ENCODE data around the gene NCS1.

NCS1 gene

DNA sequence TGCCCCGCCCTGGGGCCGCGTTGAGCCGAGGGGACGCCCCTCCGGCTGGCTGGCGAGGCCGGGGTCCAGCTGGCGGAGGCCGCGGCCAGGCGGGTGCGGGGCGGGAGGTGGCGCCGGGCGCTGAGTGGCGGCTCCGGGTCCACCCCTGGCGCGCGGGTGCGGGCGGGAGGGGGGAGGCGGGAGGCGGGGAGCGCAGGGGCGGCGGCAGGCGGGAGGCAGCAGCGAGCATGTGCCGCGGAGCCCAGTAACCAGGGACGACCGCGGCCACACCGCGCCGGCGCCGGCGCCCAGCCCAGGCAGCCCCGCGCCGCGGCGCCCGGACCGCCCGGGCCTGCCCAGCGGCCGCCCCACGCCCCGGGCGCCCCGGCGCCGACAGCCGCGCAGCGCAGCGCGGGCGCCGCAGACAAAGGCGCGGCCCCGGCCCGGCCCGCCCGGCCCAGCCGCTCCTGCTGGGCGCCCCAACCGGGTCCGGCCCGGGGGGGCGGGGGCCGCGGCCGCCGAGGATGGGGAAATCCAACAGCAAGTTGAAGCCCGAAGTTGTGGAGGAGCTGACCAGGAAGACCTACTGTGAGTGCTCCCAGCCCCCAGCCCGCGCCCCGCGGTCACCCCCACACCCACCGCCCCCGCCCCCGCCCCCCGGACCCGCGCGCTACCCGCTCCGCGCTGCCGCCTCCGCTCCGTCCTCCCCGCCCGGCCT lies at the start of gene NCS1:
Gene NCS1, plus strand, starts transcription at position 244 of the 697 bp plus-strand sequence. Its CDS starts 260 bp downstream, at position 504.
- DNase-seq (ENCODE audit: low read depth) = peak; percentile 77
- TF ChIP-seq, protein P1, sequence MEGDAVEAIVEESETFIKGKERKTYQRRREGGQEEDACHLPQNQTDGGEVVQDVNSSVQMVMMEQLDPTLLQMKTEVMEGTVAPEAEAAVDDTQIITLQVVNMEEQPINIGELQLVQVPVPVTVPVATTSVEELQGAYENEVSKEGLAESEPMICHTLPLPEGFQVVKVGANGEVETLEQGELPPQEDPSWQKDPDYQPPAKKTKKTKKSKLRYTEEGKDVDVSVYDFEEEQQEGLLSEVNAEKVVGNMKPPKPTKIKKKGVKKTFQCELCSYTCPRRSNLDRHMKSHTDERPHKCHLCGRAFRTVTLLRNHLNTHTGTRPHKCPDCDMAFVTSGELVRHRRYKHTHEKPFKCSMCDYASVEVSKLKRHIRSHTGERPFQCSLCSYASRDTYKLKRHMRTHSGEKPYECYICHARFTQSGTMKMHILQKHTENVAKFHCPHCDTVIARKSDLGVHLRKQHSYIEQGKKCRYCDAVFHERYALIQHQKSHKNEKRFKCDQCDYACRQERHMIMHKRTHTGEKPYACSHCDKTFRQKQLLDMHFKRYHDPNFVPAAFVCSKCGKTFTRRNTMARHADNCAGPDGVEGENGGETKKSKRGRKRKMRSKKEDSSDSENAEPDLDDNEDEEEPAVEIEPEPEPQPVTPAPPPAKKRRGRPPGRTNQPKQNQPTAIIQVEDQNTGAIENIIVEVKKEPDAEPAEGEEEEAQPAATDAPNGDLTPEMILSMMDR (IDR thresholded peaks at IDR 0.05; ENCODE audit: insufficient read depth, low read depth, low read length, missing control alignments) = no peak
- peak within 1 kb of the TSS; percentile 62 for H3K4me3 ChIP-seq (ENCODE audit: low read length)

DNA sequence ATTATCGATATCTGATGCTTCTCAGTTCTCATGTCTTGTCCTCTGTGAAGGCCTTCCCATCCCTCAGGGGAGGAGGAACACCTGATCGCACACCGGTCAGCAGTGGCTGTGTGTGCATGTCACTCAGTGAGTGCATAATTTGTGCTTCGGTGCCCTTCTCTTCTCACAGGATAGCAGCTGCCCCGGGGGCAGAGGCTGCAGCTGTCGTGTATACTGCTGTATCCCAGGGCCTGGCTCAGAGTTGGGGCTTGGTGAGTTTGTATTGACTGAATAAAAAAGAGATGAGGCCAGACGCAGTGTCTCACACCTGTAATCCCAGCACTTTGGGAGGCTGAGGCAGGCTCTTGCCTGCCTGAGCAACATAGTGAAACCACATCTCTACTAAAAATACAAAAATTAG lies 49.7 kb upstream of the NCS1 start:
- TF ChIP-seq, protein P1 (IDR thresholded peaks at IDR 0.05; ENCODE audit: insufficient read depth, low read depth, low read length, missing control alignments) = no peak
- no peak for DNase-seq (ENCODE audit: low read depth)

DNA sequence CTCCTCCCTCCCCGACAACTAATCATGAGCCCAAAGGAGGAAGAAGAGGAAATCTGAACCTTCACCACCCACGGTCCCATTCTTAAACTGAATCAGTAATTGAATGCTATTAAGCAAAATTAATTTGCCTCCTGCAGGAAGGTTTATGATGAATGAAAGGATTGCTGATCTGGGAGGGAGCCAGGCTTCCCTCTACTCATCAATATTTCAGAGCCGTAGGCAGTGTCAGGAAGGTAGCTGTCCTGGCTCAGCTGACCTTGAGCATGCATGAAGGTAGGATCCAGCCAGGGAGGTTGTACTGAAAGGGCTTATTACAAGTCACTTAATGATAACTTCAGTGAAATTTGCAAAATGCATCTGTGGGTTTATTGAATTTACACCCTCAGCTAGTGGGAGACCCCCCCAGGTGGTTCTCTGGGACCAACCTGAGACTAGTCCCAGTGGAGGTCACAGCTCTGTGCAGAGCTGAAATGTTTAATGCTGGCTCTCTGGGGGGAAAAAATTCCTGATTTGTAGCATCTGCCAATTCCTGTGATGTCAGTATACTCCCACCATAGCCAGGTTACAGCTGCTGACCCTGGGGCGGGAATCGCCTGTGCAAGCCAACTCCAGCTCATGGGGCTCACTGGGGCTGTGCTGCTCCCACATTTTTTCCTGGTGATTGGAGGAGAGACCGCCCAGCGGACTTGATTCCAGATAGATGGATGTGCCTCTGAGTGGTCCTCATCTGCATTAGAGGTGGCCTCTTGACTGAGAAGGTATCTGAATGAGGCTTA lies 47.9 kb upstream of the NCS1 start:
- H3K4me3 ChIP-seq (ENCODE audit: low read length) = no peak overlapping the region

More for the DNA sequence above, 49.7 kb upstream of the NCS1 start:
- H3K4me3 ChIP-seq (ENCODE audit: low read length) = no peak overlapping the region

DNA sequence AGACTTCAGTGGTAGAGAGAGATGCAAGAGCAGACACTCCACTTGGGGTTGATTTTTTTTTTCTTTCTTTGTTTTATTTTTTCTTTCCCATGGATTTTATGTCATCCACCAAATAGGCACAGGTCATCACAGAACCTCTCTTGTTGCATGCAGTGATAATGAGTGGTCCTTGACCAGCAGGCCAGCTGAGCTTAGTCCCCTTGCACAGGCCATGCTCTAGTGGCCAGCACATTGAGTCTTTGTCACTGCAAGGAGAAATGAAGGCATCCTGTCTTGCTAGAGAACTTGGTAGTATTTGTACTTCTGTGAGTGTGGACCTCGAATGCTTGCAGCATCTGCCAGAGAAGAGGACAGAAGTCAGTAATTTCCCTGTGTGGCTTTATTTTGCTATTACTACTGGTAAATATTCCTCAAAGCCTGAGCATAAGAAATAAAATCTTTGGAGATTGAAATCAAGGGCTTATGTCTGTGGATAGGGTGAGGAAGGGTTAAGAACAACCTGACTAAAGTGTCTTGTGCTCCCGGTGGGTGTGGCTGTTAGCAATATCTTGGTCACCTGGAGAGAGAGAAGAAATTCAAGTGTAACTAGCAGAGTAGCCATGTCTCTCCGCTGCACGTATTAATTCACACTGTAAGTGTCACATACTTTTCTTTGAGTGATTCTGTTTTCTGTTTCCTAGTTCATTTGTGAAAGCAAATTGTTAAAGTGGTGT lies 45.3 kb upstream of the NCS1 start:
- H3K4me3 ChIP-seq (ENCODE audit: low read length) = no peak overlapping the region
- DNase-seq (ENCODE audit: low read depth) = peak; percentile 62
- TF ChIP-seq, protein P1 (IDR thresholded peaks at IDR 0.05; ENCODE audit: insufficient read depth, low read depth, low read length, missing control alignments) = no peak

More for the DNA sequence above, 47.9 kb upstream of the NCS1 start:
- no peak for DNase-seq (ENCODE audit: low read depth)
- TF ChIP-seq, protein P1 (IDR thresholded peaks at IDR 0.05; ENCODE audit: insufficient read depth, low read depth, low read length, missing control alignments) = no peak

DNA sequence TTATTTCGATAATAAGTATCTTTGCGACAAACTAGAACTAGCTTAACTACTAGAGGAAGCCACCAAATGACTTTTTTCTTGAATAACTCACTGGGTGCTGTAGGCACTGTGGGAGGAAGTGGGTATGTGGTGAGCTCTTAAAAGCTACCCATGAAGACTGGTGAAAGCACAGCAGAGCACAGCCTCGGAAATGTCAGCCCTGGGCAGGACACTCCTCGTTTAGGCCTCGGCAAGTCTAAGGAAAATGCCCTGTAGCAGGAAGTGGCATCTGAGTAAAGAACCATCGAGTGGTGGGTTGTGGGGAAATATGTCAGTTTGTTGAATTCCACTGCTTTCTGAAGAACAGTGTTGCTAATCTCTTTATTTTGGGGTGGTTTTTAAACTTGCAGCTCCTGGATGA lies 44.0 kb upstream of the NCS1 start:
- DNase-seq (ENCODE audit: low read depth) = no peak
- TF ChIP-seq, protein P1 (IDR thresholded peaks at IDR 0.05; ENCODE audit: insufficient read depth, low read depth, low read length, missing control alignments) = no peak
- H3K4me3 ChIP-seq (ENCODE audit: low read length) = no peak overlapping the region

DNA sequence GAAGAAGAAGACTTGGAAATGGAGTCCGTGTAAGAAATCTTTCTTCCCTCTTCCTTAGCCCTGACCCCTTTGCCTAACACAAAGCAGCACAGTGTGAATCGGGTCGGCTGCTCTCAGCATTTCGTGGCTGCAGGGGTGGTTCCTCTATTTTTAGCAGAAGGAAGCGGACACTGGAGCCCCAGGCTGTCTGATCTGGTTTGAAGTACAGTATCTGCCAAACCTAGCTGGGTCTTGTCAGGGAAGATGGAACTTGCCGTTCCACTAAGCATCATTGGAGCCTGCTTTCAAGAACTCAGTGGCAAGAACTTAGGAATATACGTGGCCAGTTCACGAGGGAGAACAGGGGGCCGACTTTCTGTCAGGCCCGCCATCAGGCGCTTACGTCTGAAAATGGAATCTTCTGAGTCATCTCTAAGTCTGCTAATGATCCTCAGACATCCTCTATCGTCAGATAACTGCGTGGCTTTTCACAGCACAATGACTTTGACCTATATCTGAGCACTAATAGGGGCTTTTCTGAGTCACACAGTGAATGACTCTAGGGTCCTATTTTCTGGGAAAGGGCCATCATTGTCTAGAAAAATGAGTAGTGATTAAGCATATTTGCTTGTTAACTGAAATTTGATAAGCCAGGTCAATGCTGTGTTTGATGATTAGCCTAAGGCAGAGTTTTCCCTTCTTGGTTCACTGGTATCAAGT lies 43.3 kb upstream of the NCS1 start:
- TF ChIP-seq, protein P1 (IDR thresholded peaks at IDR 0.05; ENCODE audit: insufficient read depth, low read depth, low read length, missing control alignments) = no peak
- peak; percentile 64 for DNase-seq (ENCODE audit: low read depth)
- no peak overlapping the region for H3K4me3 ChIP-seq (ENCODE audit: low read length)

Measured in epithelial cell of esophagus (primary cell).